Measurements from ENCODE around the gene ANKRA2. TPM values are rescaled to one million over a fixed set of nuclear protein-coding genes. Genes with fewer than 3 reads are reported as not detected.
A peak's percentile ranks its signal among the peaks of the same experiment; 100 is the strongest.

ANKRA2 gene
- total and polyA plus RNA-seq, 2 of the 4 experiments (the other 2 are of a cell fraction): 10.8 to 12.5 TPM

DNA sequence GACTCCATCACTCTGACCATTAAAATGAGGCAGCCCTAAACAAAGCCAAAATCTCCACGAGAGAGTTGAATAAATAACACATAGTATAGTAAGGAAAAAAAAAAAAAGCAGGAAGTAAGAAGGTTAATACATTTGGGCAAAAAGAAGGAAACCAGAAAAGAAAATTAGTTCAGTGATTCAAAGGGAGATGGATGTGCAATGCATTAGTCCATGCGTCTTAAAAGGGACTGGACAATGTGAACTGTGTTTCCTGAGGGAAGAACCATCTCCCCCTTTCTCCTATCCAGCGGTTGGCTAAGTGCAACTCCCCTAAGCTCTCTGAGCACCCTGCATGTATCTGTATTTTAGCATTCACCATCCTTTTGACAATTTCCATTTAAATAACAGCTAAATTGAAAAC, 1.4 kb downstream of the ANKRA2 start:
- intact Hi-C loops (cut with micrococcal nuclease) (no loop called here), in situ Hi-C loops (cut with MboI; ENCODE audit: low sequenced_read_pairs) (no loop called here), dilution Hi-C loops (cut with HindIII; ENCODE audit: low sequenced_read_pairs, unreplicated experiment) (no loop called here)
- Histone ChIP-seq H4K8ac (ENCODE audit: low read depth in 2 of 2, low read length in 2 of 2) (peak overlapping the region; percentile 22 to 45; a peak in 3 of 4 replicates), H3K9me3 (ENCODE audit: control insufficient read depth, insufficient read depth, low read length) (no peaks in the 10 kb centered on the region), H2BK120ac (ENCODE audit: low read depth, low read length) (no peak overlapping the region), H2BK15ac (ENCODE audit: low read depth, low read length) (no peak overlapping the region), H2BK20ac (ENCODE audit: low read depth, low read length) (no peak overlapping the region), H3K4me1 (ENCODE audit: control insufficient read depth, insufficient read depth, low read length) (no peaks in the 10 kb centered on the region), H2BK5ac (ENCODE audit: low read depth, low read length, poor library complexity, severe bottlenecking) (no peak overlapping the region), H4K5ac (ENCODE audit: low read depth, low read length) (no peak overlapping the region), H3K4ac (ENCODE audit: low read depth, low read length) (no peak overlapping the region), H3K79me1 (ENCODE audit: low read depth in 1 of 2, low read length in 2 of 2) (peaks cover 18 to 34% of the 10 kb centered on the region in 2 experiments), H3K27me3 (ENCODE audit: control insufficient read depth, insufficient read depth, low read length) (no peaks in the 10 kb centered on the region), H2AFZ (replicated peaks; ENCODE audit: low read length, poor library complexity) (no peak overlapping the region), H3K23ac (ENCODE audit: low read depth, low read length) (no peak overlapping the region), H3K56ac (ENCODE audit: extremely low read depth, insufficient read depth, low read length) (no peak overlapping the region), H3K9ac (ENCODE audit: low read depth, low read length) (peak overlapping the region; percentile 76), H3K36me3 (ENCODE audit: control insufficient read depth, insufficient read depth, low read length) (peaks cover 7% of the 10 kb centered on the region), H3K14ac (replicated peaks; ENCODE audit: low read depth, low read length) (no peak overlapping the region), H3K27ac (ENCODE audit: insufficient read depth, low read length) (no peak overlapping the region), H3K18ac (ENCODE audit: low read depth, low read length) (no peak overlapping the region), H4K91ac (ENCODE audit: insufficient read depth, low read depth, low read length) (no peak overlapping the region), H3K4me2 (ENCODE audit: low read depth, low read length) (peak overlapping the region; percentile 100), H4K20me1 (ENCODE audit: insufficient read depth, low read length) (no peaks in the 10 kb centered on the region), H2AK9ac (replicated peaks; ENCODE audit: low read depth, low read length, poor library complexity) (no peak overlapping the region), H3K9me1 (ENCODE audit: insufficient read depth, low read length) (no peaks in the 10 kb centered on the region), H2AK5ac (ENCODE audit: low read depth, low read length) (no peak overlapping the region), H3K4me3 (ENCODE audit: insufficient read depth, low read depth, low read length) (peak overlapping the region; percentile 84)
- DNase-seq (no peak), ATAC-seq (ENCODE audit: low read depth) (no peak)
- BruUV-seq (replicated peaks): no TSS peak
- WGBS, 2 experiments (ENCODE audit: extremely low coverage in 2 of 2, insufficient read length in 1 of 2): no CpG with 5 or more reads among the region's 3 CpGs
- no peak for TF ChIP-seq NFE2L2 (IDR thresholded peaks at IDR 0.05; ENCODE audit: low read depth, low read length)
- no peak for TF ChIP-seq CEBPB (IDR thresholded peaks at IDR 0.05; ENCODE audit: low read depth, low read length)
- TF ChIP-seq RCOR1 (IDR thresholded peaks at IDR 0.05; ENCODE audit: insufficient replicate concordance, low read length): no peak
- ChIA-PET POLR2A (ENCODE audit: unreplicated experiment) (interaction anchor here (0.7 kb wide), 1 partner anchor 12 kb away, joined by 6 read pairs; no protein-coding TSS in a partner anchor), CTCF (no interaction called here)
